Limb (tissue), 2 donors: ENCODE data around the gene MYBL2.

Source experiments
- DNase-seq, 2 donors: peaks; one replicate each; pipeline ENCODE4 v3.0.0-alpha.2; 2016; ENCODE audit errors: extremely low spot score in 2 of 2

Gene MYBL2

DNA sequence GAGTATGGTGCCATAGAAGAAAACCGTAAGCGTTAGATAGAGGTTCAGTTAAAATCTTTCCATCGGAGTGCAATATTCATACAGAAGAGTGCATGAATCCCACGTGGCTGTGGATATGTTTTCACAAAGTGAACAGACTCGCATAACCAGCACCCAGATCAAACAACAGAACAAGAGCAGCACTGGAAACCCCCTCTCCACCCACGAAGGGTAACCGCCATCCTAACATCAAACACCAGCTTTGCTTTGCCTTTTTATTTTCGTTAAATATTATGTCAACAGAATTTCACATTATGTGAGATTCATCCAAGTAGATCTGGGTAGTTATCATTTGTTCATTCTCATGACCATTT lies 55.2 kb downstream of the MYBL2 start:
- no peak for DNase-seq

DNA sequence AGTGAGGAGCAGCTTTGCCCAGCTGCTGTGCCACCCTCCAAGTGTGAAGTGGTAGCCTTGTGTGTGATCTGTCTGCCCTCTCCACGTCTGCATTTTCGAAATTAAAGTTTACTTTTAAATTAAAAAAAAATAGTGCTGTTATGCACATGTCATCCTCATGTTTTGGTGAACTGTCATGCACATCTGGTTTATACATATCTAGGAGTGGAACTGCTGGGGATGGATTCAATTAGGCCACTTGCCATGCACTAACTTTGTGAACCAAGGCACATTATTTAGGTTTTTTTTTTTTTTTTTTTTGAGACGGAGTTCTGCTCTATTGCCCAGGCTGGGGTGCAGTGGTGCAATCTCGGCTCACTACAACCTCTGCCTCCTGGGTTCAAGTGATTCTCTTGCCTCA lies 56.3 kb downstream of the MYBL2 start:
- DNase-seq: no peak

DNA sequence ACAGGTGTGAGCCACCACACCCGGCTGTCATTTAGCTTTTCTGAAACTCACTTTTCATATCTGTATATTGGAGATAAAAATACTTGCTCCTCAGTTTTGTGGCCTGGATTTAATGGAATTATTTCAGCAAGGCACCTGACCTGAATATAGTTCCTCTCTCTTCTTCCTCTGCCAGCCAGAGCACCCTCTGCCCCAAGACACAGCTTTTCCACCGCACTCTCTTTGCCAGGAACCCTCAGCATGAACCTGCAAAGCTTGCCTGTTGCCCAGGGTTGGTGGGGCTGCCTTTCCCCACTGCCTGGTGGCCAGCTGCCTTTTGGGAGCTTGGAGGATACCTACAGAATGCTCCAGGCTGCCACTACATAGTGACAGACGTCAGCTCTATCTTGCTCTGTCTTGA lies 56.8 kb downstream of the MYBL2 start:
- DNase-seq: no peak

- no peak for DNase-seq
Measured at GRCh38 chr20:43724383-43724782, 57.5 kb downstream of the MYBL2 start.

DNA sequence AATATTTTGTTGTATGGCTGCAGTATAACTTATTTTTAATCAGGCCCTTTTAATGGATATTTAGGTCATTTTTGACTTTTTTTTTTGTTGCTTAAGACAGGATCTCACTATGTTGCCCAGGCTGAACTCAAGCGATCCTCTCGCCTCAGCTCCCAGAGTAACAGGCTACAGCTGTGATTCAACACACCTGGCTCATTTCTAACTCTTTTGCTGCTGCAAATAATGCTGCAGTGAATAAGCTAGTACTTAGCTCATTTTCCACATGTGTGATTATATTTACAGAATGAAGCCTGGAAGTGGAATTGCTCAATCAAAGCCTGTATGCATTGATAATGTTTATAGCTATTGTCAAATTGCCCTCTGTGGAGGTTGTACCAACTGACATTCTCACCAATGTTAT lies 58.8 kb downstream of the MYBL2 start:
- no peak for DNase-seq

DNA sequence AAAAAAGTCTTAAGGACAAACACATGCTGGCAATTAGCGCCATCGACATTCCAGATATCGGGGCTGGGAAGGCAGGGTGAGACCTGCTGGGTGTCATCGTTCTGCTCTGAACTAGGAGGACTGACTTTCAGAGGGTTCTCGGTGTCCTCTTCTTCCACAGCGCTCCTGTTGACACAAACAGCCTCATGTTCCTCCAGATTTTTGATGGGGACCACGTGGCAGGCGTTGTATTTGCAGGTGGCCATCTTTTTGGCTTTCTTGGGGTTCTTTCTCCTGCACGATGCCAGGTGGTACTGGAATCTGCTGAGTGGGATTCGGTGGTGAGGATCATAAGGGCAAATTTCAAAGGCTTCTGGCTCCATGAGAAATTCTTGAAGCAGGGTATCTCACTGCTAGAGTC lies 59.4 kb downstream of the MYBL2 start:
- DNase-seq: no peak

DNA sequence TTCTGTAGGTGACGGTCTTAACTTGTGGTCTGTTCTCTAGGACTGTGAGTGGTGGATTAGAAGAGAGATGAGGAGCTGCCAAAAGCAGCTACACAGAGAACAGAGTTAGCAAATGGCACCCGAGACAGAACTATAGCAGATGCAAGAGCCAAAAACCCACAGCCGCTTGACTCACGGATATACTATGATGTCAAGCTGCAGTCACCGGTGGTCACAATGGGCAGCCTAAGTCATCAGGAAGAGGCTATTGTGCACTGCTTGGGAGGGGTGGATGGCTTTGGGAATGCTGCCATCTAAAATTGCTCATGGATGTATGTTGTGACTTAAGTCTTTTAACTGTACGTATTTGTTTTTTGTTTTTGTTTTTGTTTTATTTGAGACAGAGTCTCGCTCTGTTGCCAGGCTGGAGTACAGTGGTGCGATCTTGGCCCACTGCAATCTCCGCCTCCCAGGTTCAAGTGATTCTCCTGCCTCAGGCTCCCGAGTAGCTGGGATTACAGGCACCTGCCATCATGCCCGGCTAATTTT lies 60.0 kb downstream of the MYBL2 start, which contains the start of gene GTSF1L:
GTSF1L (minus strand) TSS at position 192 of the 528 bp plus-strand sequence. CDS start 308 bp downstream, outside the sequence.
- no peak for DNase-seq

- DNase-seq: no peak
Measured at GRCh38 chr20:43727980-43728590, 61.2 kb downstream of the MYBL2 start.

DNA sequence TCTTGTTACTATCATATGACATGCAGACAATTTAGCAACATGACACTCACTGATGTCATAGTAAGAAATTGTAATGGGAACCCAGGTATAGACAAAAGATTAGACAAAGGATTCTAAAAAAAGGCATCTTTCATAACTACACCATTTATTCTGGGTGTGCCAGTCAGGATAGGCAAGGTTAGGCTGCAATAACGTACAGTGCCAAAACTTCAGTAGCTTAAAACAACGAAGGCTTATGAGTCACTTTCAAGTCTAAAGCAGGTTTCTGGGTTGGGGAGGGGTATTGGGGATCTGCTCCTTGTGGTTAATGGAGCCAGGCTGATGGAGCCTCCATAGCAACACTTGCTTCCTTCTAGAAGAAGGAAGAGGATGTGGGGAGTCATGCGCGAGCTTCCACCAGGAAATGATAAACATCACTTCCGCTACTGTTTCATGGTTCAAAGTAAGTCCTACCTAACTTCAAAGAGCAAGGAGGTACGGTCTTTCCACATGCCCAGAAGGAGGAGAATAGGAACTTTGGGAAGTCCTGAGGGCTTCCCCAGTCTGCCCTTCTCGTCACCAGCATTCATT lies 61.9 kb downstream of the MYBL2 start:
- DNase-seq: no peak

GRCh38 chr20:43731469-43731868 lies 64.6 kb downstream of the MYBL2 start:
- no peak for DNase-seq

DNA sequence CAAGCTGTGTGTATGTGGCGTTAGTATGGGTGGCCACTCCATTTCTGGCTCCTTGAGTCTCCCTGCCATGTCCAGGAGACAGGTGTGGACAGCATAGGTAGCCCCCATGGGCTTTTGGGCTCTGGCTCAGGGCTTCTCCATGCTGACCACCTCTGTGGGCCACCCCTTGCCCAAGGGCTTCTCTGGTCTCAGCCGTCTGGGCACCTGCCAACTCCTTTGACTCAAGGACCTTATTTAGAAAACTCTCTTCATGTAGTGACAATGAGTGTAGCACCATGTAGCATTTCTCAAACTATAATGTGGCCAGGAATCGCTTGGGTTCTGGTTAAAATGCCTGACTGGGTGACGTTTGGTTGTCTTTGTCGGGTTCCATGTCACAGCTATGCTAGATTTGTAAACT lies 65.0 kb downstream of the MYBL2 start:
- DNase-seq: no peak

DNA sequence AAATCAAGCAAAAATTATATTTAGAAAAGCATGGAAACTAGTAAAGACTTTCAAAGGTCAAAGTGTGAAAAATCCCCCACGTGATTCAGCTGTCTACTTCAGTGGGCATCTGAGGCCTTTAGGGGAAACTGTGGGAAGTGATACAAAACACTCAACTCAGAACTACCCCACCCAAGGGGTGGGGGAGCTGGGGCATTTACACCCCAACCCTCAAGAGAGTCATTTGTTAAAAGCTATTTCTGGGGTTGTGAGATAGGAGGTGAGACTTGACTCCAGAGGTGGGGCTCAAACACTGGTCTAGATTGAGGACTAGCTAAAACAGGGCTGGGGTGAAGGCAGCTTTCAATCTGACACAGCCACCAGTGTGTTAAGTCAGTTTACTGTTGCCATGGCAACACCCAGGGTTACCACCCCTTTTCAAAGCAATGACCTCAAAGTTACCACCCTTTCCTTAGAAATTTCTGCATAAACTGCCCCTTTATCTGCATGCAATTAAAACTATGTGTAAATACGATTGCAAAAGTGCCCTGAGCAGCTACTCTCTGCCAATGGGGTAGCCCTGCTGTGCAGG lies 69.8 kb downstream of the MYBL2 start:
- no peak for DNase-seq

DNA sequence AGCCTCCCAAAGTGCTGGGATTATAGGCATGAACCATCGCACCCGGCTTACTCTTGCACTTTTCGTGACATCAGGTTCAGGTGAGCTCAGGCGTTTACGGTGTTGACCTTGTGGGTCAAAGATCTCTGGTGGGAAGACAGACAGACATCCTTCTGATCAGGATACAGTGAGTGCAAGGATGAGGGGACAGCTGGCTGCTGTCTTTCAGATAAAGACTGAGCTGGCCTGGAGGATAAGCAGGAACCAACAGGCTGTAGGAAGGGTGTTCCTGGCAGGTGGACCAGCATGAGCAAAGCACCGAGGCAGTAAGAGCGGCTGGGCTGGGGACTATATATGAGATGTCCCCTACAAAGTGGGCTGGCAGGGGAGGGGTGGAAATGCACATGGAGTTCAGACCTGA lies 71.0 kb downstream of the MYBL2 start:
- DNase-seq: no peak

- DNase-seq: no peak
Measured at GRCh38 chr20:43739148-43739749, 72.3 kb downstream of the MYBL2 start.

DNA sequence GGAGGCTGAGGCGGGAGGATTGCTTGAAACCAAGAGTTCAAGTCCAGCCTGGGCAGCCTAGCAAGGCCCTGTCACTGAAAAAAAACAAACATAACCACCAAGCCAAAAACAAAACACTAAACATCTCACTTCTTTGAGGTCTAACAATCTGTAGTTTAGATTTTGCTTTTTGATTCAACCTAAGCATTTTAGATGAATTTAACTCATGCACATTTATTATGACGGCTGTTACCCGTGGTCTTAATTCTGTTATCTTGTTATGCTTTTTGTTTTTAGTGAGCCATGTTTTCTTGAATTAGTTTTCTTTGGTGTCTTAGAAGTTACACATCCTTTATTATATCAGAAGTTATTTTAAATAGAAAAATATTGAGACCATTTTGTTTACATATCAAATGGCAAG lies 73.7 kb downstream of the MYBL2 start:
- no peak for DNase-seq

DNA sequence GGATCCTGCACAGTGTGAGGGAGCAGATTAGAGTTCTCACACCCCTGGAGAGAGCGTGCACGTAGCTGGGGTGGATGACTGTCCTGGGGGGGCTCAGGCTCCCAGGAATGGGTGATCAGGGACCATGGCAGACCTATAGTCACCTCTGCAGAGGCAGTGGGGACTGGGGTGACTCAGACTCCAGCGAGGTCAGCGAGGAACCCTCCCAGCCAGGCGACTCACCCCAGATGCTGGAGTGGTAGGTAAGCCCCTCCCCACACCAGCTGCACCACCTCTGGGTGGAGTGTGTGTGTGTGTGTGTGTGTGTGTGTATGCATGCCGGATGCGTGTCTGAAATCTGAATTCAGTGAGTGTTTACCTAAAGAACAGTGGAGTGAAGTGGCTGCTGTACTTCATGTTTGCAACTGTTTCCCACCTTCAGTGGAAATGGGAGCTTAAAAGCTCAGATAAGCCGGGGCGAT lies 77.3 kb downstream of the MYBL2 start:
- DNase-seq: no peak

DNA sequence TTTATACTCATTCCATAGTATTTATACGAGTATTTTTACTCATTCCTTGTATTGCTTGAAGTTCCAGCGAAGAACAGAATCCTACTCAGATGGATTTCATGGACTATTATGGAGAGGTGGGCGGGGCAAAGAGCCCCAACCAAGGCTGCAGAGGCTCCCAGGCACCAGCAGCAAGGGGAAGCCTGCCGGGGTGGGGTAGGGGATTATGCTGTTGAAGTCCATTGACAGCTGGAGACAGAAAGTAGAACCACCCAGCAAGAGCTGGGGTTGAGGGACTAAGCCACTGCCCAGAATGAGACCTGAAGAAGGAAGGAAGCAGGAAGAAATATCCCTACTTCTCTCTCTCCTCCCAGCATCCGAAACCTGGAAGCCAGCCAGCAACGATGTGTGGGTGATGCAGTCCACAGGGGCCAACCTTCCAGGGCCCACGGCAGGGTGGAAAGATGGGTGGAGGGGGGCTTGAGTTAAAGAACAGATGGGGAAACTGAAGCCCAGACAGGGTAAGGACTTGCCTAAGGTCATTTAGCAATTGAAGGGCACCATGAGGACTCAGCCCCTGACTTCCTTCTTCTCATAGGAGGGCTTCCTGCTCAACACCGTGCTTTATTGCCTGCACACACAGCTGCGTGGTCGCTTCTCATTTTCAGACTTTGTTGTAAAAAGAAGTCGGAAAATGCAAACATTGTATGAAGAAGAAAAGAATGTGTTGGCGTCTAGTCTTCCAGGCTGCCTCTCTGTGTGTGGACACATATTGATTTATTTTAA lies 78.2 kb downstream of the MYBL2 start:
- DNase-seq: peak in 1 of 2 donors; percentile 37

- DNase-seq: no peak
Measured at GRCh38 chr20:43746344-43747137, 79.6 kb downstream of the MYBL2 start.

- no peak for DNase-seq
Measured at GRCh38 chr20:43748274-43748673, 81.4 kb downstream of the MYBL2 start.

DNA sequence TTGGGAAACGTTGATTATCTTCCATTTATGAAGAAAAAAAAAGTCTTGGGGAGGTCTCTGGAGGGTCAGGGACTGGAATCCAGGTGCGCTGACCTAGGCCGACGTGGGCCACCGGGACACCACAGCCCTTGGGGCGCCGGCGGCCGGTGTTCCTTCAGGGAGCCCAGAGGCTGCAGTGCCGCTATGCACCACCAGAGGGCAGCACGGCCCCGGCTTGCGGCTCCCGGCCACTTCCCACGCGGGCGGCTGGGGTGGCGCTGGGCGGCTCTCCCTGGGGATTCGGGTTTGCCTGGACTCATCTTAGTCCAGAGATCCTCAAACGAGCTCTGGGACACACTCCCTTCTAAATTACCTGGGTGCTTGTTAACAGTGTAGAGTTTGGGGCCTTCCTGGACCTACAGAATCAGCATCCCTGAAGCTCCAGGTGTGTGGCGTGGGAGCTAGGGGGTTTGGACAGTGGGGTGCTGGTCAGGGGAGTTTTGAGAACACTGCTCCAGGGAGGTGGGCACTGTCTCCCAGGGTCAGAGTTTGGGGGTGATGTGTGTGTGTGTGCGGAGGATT lies 82.9 kb downstream of the MYBL2 start:
- peak in 1 of 2 donors; percentile 87 for DNase-seq

GRCh38 chr20:43750774-43751166 lies 83.9 kb downstream of the MYBL2 start:
- DNase-seq: no peak
